ENCODE results near the gene PKN2. TPM values are rescaled to one million over a fixed set of nuclear protein-coding genes. Genes with fewer than 3 reads are reported as not detected.
"Not testable (repeated sequence)": the region's sequence is repeated elsewhere in the genome, so short reads cannot be mapped to it uniquely, and the experiment has no call there.

The PKN2 gene
- total RNA-seq, 1 donor from 2014 or later, result 37.5 TPM

- TF ChIP-seq CTCF (IDR thresholded peaks at IDR 0.05; ENCODE audit: insufficient read depth, low read depth, low read length) (no peak), EZH2 (IDR thresholded peaks at IDR 0.05; ENCODE audit: insufficient read depth, low read length) (no peak)
- no peak overlapping the region for H3K4me3 ChIP-seq (ENCODE audit: insufficient read depth, low read depth, low read length)
- no peaks in the 10 kb centered on the region for H3K79me2 ChIP-seq (ENCODE audit: insufficient read depth, low read length)
- DNase-seq (ENCODE audit: low read depth) (no peak), FAIRE-seq (no peak)
- no peak overlapping the region for H2AFZ ChIP-seq (ENCODE audit: low read depth, low read length)
- Mint-ChIP-seq H3K27ac (ENCODE audit: unreplicated experiment) (no peak overlapping the region), H3K4me3 (ENCODE audit: unreplicated experiment) (no peak overlapping the region), H3K9me3 (ENCODE audit: unreplicated experiment) (no peaks in the 10 kb centered on the region), H3K4me1 (ENCODE audit: low read depth, unreplicated experiment) (no peaks in the 10 kb centered on the region), H3K27me3 (ENCODE audit: low read depth, unreplicated experiment) (no peaks in the 10 kb centered on the region), H3K36me3 (ENCODE audit: low read depth, unreplicated experiment) (peaks cover 9% of the 10 kb centered on the region)
- H3K36me3 ChIP-seq (ENCODE audit: insufficient read depth, low read length), result peaks cover 4% of the 10 kb centered on the region
- H3K9ac ChIP-seq (ENCODE audit: low read length), result no peak overlapping the region
- H3K4me1 ChIP-seq (ENCODE audit: insufficient read depth, low read length), result no peaks in the 10 kb centered on the region
- no peaks in the 10 kb centered on the region for H3K9me3 ChIP-seq (ENCODE audit: insufficient read depth, low read depth, low read length)
- no peaks in the 10 kb centered on the region for H4K20me1 ChIP-seq (ENCODE audit: insufficient read depth, low read length)
- no peak overlapping the region for H3K4me2 ChIP-seq (ENCODE audit: low read length)
- H3K27me3 ChIP-seq (ENCODE audit: insufficient read depth, low read length), result no peaks in the 10 kb centered on the region
- H3K27ac ChIP-seq (ENCODE audit: low read depth, low read length), result no peak overlapping the region
Measured at GRCh38 chr1:88813471-88813870, 129.4 kb downstream of the PKN2 start.

GRCh38 chr1:88819642-88820041 lies 135.6 kb downstream of the PKN2 start:
- FAIRE-seq; H3K9ac ChIP-seq (ENCODE audit: low read length); H3K4me2 ChIP-seq (ENCODE audit: low read length); H3K4me3 ChIP-seq (ENCODE audit: insufficient read depth, low read depth, low read length); H3K27ac Mint-ChIP-seq (ENCODE audit: unreplicated experiment); H3K36me3 ChIP-seq (ENCODE audit: insufficient read depth, low read length); H3K27me3 Mint-ChIP-seq (ENCODE audit: low read depth, unreplicated experiment); H3K4me3 Mint-ChIP-seq (ENCODE audit: unreplicated experiment); H3K27ac ChIP-seq (ENCODE audit: low read depth, low read length); DNase-seq (ENCODE audit: low read depth); H3K9me3 Mint-ChIP-seq (ENCODE audit: unreplicated experiment); H3K79me2 ChIP-seq (ENCODE audit: insufficient read depth, low read length); H3K4me1 Mint-ChIP-seq (ENCODE audit: low read depth, unreplicated experiment); H3K27me3 ChIP-seq (ENCODE audit: insufficient read depth, low read length); H2AFZ ChIP-seq (ENCODE audit: low read depth, low read length); H3K9me3 ChIP-seq (ENCODE audit: insufficient read depth, low read depth, low read length); H3K4me1 ChIP-seq (ENCODE audit: insufficient read depth, low read length); H4K20me1 ChIP-seq (ENCODE audit: insufficient read depth, low read length): not testable (repeated sequence)
- peaks cover 13% of the 10 kb centered on the region for H3K36me3 Mint-ChIP-seq (ENCODE audit: low read depth, unreplicated experiment)

GRCh38 chr1:88825721-88826120 lies 141.6 kb downstream of the PKN2 start:
- Histone ChIP-seq H2AFZ (ENCODE audit: low read depth, low read length) (no peak overlapping the region), H3K36me3 (ENCODE audit: insufficient read depth, low read length) (peaks cover 8% of the 10 kb centered on the region)
- no peaks in the 10 kb centered on the region for H3K4me1 Mint-ChIP-seq (ENCODE audit: low read depth, unreplicated experiment)

More at GRCh38 chr1:88825721-88826120, 141.6 kb downstream of the PKN2 start:
- Mint-ChIP-seq H3K27me3 (ENCODE audit: low read depth, unreplicated experiment) (no peaks in the 10 kb centered on the region), H3K4me3 (ENCODE audit: unreplicated experiment) (no peak overlapping the region), H3K9me3 (ENCODE audit: unreplicated experiment) (no peaks in the 10 kb centered on the region), H3K36me3 (ENCODE audit: low read depth, unreplicated experiment) (peaks cover 5% of the 10 kb centered on the region), H3K27ac (ENCODE audit: unreplicated experiment) (no peak overlapping the region)
- no peak for TF ChIP-seq CTCF (IDR thresholded peaks at IDR 0.05; ENCODE audit: insufficient read depth, low read depth, low read length)
- no peak for TF ChIP-seq EZH2 (IDR thresholded peaks at IDR 0.05; ENCODE audit: insufficient read depth, low read length)
- no peak overlapping the region for H3K4me2 ChIP-seq (ENCODE audit: low read length)
- DNase-seq (ENCODE audit: low read depth) (no peak), FAIRE-seq (no peak)
- no peaks in the 10 kb centered on the region for H4K20me1 ChIP-seq (ENCODE audit: insufficient read depth, low read length)
- H3K9me3 ChIP-seq (ENCODE audit: insufficient read depth, low read depth, low read length), result no peaks in the 10 kb centered on the region
- H3K4me1 ChIP-seq (ENCODE audit: insufficient read depth, low read length), result no peaks in the 10 kb centered on the region
- no peaks in the 10 kb centered on the region for H3K79me2 ChIP-seq (ENCODE audit: insufficient read depth, low read length)
- H3K9ac ChIP-seq (ENCODE audit: low read length), result no peak overlapping the region
- no peaks in the 10 kb centered on the region for H3K27me3 ChIP-seq (ENCODE audit: insufficient read depth, low read length)
- no peak overlapping the region for H3K27ac ChIP-seq (ENCODE audit: low read depth, low read length)
- no peak overlapping the region for H3K4me3 ChIP-seq (ENCODE audit: insufficient read depth, low read depth, low read length)

Data from astrocyte (in vitro differentiated cells and primary cell).